PC-9 (cell line): ENCODE measurements around the gene MAN1C1. TPM values are rescaled to one million over a fixed set of nuclear protein-coding genes. Genes with fewer than 3 reads are reported as not detected.

Experiments
- BruUV-seq: library from RNA; stranded (reverse); fragments of 400-500 nt; replicated peaks from 2 replicates; lab custom pipeline; 2021; lab: Mats Ljungman, UMichigan
- CTCF ChIA-PET: fragments of 300-600 bp; sonication (Branson Sonifier 250); formaldehyde crosslinking; loops from one replicate; lab custom pipeline; 2022; ENCODE audit warnings: antibody characterized with exemption; lab: Charles Lee
- POLR2A ChIA-PET: fragments of 300-600 bp; sonication (Branson Sonifier 250); formaldehyde crosslinking; loops from one replicate; lab custom pipeline; 2022; ENCODE audit warnings: antibody characterized with exemption; ENCODE audit not compliant: unreplicated experiment; lab: Charles Lee
- DNase-seq, 2 experiments: peaks; one replicate each; pipeline versions ENCODE4 v3.0.0 to v3.0.0-alpha.2; 2015 to 2022; ENCODE audit warnings: mixed read lengths in 1 of 2
- H2AFZ ChIP-seq: fragments of 200-600 bp; sonication (generic); 2 replicates; pipeline ENCODE4 v1.8.1; 2017; ENCODE audit warnings: antibody characterized with exemption
- H3F3A ChIP-seq: fragments of 200-600 bp; sonication (generic); 2 replicates; pipeline ENCODE4 v1.8.1; 2017; ENCODE audit warnings: antibody characterized with exemption, mild to moderate bottlenecking, low read depth; ENCODE audit not compliant: insufficient read depth
- H3K27ac ChIP-seq: fragments of 200-600 bp; sonication (generic); 2 replicates; pipeline ENCODE4 v1.6.1; 2016; ENCODE audit warnings: mixed run types
- H3K27me3 ChIP-seq: fragments of 200-600 bp; sonication (generic); 2 replicates; pipeline ENCODE4 v1.6.1; 2016; ENCODE audit warnings: low read depth, mixed run types; ENCODE audit not compliant: insufficient read depth
- H3K36me3 ChIP-seq: fragments of 200-600 bp; sonication (generic); 2 replicates; pipeline ENCODE4 v1.6.1; 2016; ENCODE audit warnings: low read depth, mixed run types
- H3K4me1 ChIP-seq: fragments of 200-600 bp; sonication (generic); replicated peaks from 2 replicates; pipeline ENCODE4 v1.6.1; 2016; ENCODE audit warnings: mixed run types; ENCODE audit not compliant: insufficient read depth
- H3K4me2 ChIP-seq: fragments of 200-600 bp; sonication (generic); 2 replicates; pipeline ENCODE4 v1.6.1; 2017; ENCODE audit warnings: mixed run types
- H3K4me3 ChIP-seq: fragments of 200-600 bp; sonication (generic); 2 replicates; pipeline ENCODE4 v1.6.1; 2016; ENCODE audit warnings: mixed run types
- H3K79me2 ChIP-seq: fragments of 200-600 bp; sonication (generic); 2 replicates; pipeline ENCODE4 v1.6.1; 2017; ENCODE audit warnings: low read depth, mixed run types
- H3K9me2 ChIP-seq: fragments of 200-600 bp; sonication (generic); 2 replicates; pipeline ENCODE4 v1.8.1; 2017; ENCODE audit warnings: mild to moderate bottlenecking; ENCODE audit not compliant: insufficient read depth
- H3K9me3 ChIP-seq: fragments of 200-600 bp; sonication (generic); 2 replicates; pipeline ENCODE4 v1.8.1; 2016; ENCODE audit warnings: low read depth; ENCODE audit not compliant: insufficient read depth
- H4K20me1 ChIP-seq: fragments of 200-600 bp; sonication (generic); 2 replicates; pipeline ENCODE4 v1.8.1; 2017; ENCODE audit not compliant: insufficient read depth
- EZH2 ChIP-seq: fragments of 200-600 bp; sonication (generic); IDR thresholded peaks from 2 replicates; pipeline ENCODE4 v1.8.0; 2017; ENCODE audit warnings: antibody characterized with exemption, low read depth
- intact Hi-C: fragments of 100-400 bp; cut with micrococcal nuclease; formaldehyde crosslinking; loops from one replicate; pipeline ENCODE4 v1.10.0; 2022; ENCODE audit not compliant: unreplicated experiment
- total RNA-seq: library from RNA; stranded (reverse); gene quantifications from 2 replicates; pipeline ENCODE4 v1.2.3, GENCODE V29; 2021
- TF ChIP-seq, protein P1 (sequence below): fragments of 200-600 bp; sonication (generic); conservative IDR thresholded peaks from 2 replicates; pipeline ENCODE4 v1.6.1; 2017; ENCODE audit warnings: mixed run types, antibody characterized with exemption, mild to moderate bottlenecking, moderate library complexity

Gene MAN1C1
- total RNA-seq, 1 experiment from 2014 or later = 0.41 TPM

DNA sequence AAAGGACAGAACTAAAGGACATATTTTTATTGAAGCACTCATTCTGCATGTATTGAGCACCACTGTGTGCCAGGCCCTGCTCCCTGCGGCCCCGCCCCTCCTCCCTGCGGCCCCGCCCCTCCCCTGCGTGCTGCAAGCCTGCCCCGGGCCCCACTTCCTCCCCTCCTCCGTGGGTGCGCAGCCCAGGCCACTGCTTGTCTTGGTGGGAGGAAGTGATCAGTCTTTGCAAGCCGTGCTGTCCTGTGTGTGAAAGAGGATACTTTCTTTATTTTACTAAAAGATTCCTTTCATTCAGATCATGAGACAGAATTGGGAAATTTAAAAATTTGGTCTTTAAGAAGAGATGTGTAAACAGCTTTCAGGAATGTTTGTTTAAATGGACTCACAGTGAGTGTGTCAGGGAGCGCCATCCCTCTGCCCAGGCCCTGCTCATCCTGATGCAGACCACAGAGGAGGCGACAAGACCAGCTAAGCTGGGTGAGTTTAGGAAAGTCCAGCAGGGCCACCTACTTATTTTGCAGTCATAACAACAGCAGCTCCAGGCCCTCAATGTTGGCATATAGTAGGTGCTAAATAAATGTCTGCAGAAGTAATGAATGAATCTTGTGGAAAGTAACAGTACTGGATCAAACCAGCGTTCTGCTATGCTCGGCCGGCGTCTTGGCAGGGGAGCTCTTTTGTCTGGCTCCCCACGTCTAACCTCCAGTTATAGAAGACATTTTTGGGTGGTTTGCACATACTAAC is 95.1 kb downstream of the MAN1C1 start:
- H3K79me2 ChIP-seq = no peaks in the 10 kb centered on the region
- H2AFZ ChIP-seq = no peak overlapping the region
- H3K36me3 ChIP-seq = no peaks in the 10 kb centered on the region
- TF ChIP-seq, protein P1, sequence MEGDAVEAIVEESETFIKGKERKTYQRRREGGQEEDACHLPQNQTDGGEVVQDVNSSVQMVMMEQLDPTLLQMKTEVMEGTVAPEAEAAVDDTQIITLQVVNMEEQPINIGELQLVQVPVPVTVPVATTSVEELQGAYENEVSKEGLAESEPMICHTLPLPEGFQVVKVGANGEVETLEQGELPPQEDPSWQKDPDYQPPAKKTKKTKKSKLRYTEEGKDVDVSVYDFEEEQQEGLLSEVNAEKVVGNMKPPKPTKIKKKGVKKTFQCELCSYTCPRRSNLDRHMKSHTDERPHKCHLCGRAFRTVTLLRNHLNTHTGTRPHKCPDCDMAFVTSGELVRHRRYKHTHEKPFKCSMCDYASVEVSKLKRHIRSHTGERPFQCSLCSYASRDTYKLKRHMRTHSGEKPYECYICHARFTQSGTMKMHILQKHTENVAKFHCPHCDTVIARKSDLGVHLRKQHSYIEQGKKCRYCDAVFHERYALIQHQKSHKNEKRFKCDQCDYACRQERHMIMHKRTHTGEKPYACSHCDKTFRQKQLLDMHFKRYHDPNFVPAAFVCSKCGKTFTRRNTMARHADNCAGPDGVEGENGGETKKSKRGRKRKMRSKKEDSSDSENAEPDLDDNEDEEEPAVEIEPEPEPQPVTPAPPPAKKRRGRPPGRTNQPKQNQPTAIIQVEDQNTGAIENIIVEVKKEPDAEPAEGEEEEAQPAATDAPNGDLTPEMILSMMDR = no peak
- no peak for TF ChIP-seq EZH2
- no peak overlapping the region for H3K27ac ChIP-seq
- no peak for DNase-seq
- BruUV-seq = no TSS peak
- peaks cover 26% of the 10 kb centered on the region for H3K4me1 ChIP-seq
- ChIA-PET POLR2A (no interaction called here), CTCF (no interaction called here)
- no peaks in the 10 kb centered on the region for H4K20me1 ChIP-seq
- H3F3A ChIP-seq = peaks cover 12% of the 10 kb centered on the region
- H3K9me3 ChIP-seq = no peaks in the 10 kb centered on the region
- intact Hi-C loops = no loop called here
- no peak overlapping the region for H3K4me2 ChIP-seq
- no peaks in the 10 kb centered on the region for H3K27me3 ChIP-seq
- no peak overlapping the region for H3K4me3 ChIP-seq
- no peaks in the 10 kb centered on the region for H3K9me2 ChIP-seq

DNA sequence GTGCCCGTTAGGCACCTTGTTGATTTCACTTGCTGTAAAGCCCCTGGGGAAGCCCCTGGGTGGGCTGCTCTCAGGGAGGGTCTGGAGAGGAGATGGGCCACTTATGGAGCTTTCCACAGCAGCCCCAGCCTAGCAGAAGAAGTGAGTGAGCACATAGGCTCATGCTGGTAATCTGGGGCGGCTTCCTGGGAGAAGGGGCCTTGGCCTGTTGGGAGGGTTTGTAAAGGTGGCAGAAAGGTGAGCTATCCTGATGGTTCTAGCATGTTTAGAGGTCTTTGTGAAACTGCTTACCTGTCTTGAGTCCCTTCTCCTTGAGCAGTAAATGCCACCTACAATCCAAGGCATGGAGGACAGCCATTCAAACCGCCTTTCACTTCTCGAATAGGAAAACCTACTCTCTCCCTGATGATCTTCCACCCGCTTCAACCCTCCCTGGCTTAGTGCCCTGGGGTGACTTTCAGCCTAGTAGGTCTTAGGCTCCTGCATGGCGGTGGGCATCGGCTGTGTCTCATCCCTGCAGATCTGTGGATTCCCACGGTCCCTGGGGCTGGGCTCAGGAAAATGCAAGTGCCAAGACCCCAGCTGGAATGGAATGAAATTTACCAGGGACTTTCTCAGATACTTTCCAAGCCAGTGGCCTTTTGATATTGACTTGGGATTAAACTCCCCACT is 95.8 kb downstream of the MAN1C1 start:
- POLR2A ChIA-PET = no interaction called here
- intact Hi-C loops = no loop called here

DNA sequence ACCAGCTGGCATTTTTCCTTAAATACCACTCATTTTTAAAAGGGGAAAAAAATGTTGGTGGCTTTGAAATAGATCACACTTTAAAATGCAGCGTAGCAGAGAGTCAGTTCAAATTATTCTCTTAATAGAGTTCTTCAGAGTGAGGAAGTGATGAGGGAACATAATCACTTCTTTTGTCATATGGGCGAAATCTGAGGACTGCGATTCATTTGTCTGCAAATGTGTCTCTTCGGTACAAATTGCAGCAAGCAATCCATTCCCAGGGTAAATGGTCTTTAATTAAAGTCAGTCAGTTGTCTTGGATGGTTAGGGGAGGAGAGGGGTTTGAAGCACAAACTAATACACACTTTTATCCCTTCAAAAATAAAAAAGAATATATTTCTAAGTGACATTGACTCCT is 97.4 kb downstream of the MAN1C1 start:
- Histone ChIP-seq H3K4me2 (no peak overlapping the region), H2AFZ (no peak overlapping the region), H3K9me3 (no peaks in the 10 kb centered on the region), H3K27me3 (no peaks in the 10 kb centered on the region), H3K27ac (no peak overlapping the region), H3K36me3 (no peaks in the 10 kb centered on the region), H3F3A (no peaks in the 10 kb centered on the region), H3K4me3 (no peak overlapping the region), H3K9me2 (no peaks in the 10 kb centered on the region), H3K79me2 (no peaks in the 10 kb centered on the region), H3K4me1 (peaks cover 4% of the 10 kb centered on the region), H4K20me1 (no peaks in the 10 kb centered on the region)
- TF ChIP-seq EZH2 = no peak
- TF ChIP-seq, protein P1 = no peak
- BruUV-seq = no TSS peak
- intact Hi-C loops = no loop called here
- ChIA-PET POLR2A (no interaction called here), CTCF (no interaction called here)
- DNase-seq = no peak

More for the DNA sequence above, 95.8 kb downstream of the MAN1C1 start:
- no peaks in the 10 kb centered on the region for H3K9me2 ChIP-seq
- H4K20me1 ChIP-seq = no peaks in the 10 kb centered on the region
- no peaks in the 10 kb centered on the region for H3K79me2 ChIP-seq
- no peaks in the 10 kb centered on the region for H3K9me3 ChIP-seq
- peaks cover 19% of the 10 kb centered on the region for H3K4me1 ChIP-seq
- no peak overlapping the region for H3K27ac ChIP-seq
- peaks cover 8% of the 10 kb centered on the region for H3F3A ChIP-seq
- no peaks in the 10 kb centered on the region for H3K27me3 ChIP-seq
- no peak for DNase-seq
- H3K4me3 ChIP-seq = no peak overlapping the region
- CTCF ChIA-PET = interaction anchor here (0.5 kb wide), 1 partner anchor 1192 kb away, joined by 4 read pairs; no protein-coding TSS in a partner anchor
- TF ChIP-seq, protein P1 = no peak
- no peak for TF ChIP-seq EZH2
- no TSS peak for BruUV-seq
- no peak overlapping the region for H2AFZ ChIP-seq
- no peaks in the 10 kb centered on the region for H3K36me3 ChIP-seq
- no peak overlapping the region for H3K4me2 ChIP-seq
